Kidney capillary endothelial cell (primary cell): Measurements from ENCODE around the gene RBPJL.

Source experiments
- DNase-seq: peaks from one replicate; pipeline ENCODE4 v3.0.0-alpha.2; 2018; ENCODE audit warnings: low spot score

RBPJL gene

GRCh38 chr20:45362804-45363610 lies 56.4 kb downstream of the RBPJL start, which contains the start of gene SYS1:
Gene SYS1 (plus strand): TSS chr20:45363156. CDS start chr20:45363532, 376 bp downstream.
- peak; percentile 96 for DNase-seq

- no peak for DNase-seq
These were observed 57.2 kb downstream of the RBPJL start for GRCh38 chr20:45363611-45364492.

- no peak for DNase-seq
These were observed 58.9 kb downstream of the RBPJL start for GRCh38 chr20:45365444-45365970.

GRCh38 chr20:45366192-45366591 lies 59.6 kb downstream of the RBPJL start:
- no peak for DNase-seq

GRCh38 chr20:45366631-45367030 lies 60.0 kb downstream of the RBPJL start:
- DNase-seq, result no peak

- no peak for DNase-seq
These were observed 60.5 kb downstream of the RBPJL start for GRCh38 chr20:45367126-45367525.
